Subcutaneous adipose tissue (tissue), 4 donors: Measurements from ENCODE around the gene SPATA20. TPM values are rescaled to one million over a fixed set of nuclear protein-coding genes. Genes with fewer than 3 reads are reported as not detected.

Source experiments
- total RNA-seq, 4 donors: library from RNA; depleted of rRNA; stranded (reverse); fragments of >200 nt; gene quantifications; one replicate each; pipeline ENCODE4 v1.1.0, GENCODE V29; 2016
- TF ChIP-seq, protein P1 (sequence below): fragments of 450-650 bp; IDR thresholded peaks from one replicate; pipeline ENCODE4 v1.5.1; 2016; ENCODE audit warnings: low read depth, mild to moderate bottlenecking, control low read depth, antibody characterized with exemption, moderate library complexity

SPATA20 gene
- total RNA-seq, 4 donors from 2014 or later = 24.5 to 64.0 (median 48.9) TPM

DNA sequence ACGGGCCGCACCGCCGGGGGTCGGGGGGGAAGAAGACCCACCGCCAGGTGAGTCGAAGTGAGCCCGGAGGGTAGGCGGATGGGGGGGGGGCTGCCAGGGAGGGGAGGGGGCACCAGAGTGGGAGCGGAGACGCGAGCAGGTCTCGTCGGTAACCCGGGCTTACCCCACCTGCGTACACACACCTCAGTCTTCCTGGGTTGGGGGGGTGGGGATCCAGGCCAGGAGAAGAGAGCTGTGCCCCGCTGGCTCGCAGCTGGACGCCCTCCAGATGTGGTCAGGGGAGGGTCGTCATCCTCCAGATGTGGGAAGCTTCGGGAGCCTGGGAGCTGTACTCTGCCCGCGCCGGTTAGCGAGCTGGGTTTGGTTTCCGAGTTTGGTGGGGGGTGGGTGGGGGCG lies 14.8 kb downstream of the SPATA20 start:
- TF ChIP-seq, protein P1, sequence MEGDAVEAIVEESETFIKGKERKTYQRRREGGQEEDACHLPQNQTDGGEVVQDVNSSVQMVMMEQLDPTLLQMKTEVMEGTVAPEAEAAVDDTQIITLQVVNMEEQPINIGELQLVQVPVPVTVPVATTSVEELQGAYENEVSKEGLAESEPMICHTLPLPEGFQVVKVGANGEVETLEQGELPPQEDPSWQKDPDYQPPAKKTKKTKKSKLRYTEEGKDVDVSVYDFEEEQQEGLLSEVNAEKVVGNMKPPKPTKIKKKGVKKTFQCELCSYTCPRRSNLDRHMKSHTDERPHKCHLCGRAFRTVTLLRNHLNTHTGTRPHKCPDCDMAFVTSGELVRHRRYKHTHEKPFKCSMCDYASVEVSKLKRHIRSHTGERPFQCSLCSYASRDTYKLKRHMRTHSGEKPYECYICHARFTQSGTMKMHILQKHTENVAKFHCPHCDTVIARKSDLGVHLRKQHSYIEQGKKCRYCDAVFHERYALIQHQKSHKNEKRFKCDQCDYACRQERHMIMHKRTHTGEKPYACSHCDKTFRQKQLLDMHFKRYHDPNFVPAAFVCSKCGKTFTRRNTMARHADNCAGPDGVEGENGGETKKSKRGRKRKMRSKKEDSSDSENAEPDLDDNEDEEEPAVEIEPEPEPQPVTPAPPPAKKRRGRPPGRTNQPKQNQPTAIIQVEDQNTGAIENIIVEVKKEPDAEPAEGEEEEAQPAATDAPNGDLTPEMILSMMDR = no peak

DNA sequence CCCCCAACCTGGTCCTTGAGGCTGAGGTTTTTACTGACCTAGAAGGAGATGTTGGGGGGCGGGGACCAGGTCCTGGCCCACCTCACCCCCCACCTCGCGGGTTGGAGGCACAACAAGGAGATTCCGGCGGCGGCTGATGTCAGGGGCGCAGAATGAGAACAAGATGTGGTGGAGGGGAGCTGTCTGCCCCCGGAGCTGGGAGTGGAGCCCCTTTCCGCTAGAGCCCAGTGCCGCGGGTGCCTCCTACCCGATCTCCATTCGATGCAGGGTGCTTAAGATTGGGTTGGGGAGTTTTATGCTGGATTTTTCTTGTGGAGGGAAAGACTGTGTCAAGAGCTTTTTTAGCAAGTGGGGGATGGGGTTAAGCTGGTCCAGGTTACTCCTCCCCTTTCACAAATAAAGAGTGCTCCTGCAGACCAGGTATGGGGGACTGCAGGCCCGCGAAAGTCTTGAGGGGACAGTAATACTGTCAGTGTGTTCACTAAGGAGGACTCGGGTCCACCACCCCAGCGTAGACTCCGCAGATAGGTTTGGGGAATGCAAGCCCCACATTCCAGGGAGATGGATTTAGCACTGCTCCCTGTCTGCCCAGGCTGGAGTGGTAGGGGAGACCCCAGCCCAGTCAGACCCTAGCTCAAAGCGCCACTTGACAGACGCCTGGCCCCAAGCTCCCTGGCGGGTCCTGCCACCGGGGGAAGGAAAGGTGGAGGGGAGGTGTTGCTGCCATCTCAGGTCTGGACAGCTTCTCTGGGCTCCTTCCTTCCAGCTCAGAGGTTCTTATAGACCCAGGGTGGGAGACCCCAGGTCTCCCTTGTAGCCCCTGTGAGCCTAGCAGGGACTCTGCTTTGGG lies 15.5 kb downstream of the SPATA20 start:
- TF ChIP-seq, protein P1 = no peak

DNA sequence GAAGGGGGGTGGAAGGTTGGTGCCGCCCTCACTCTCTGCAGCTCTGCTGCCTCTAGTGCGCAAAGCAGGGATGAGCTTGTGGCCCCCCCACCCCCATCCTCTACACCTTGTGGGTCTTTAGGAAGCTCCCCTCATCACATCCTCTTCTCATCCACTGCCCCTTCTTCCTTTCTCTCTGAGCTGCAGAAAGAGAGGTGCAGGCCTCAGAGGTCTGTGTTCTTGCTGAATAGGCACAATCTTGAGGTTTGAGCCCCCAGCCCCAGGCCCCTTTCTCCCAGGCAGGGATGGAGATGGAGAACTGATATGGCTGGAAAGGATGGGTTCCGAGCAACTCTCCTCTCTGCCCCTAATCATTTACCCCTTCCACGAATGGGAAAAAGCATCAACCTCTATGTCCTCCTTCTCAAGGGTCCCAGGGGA lies 16.1 kb downstream of the SPATA20 start:
- TF ChIP-seq, protein P1 = no peak

DNA sequence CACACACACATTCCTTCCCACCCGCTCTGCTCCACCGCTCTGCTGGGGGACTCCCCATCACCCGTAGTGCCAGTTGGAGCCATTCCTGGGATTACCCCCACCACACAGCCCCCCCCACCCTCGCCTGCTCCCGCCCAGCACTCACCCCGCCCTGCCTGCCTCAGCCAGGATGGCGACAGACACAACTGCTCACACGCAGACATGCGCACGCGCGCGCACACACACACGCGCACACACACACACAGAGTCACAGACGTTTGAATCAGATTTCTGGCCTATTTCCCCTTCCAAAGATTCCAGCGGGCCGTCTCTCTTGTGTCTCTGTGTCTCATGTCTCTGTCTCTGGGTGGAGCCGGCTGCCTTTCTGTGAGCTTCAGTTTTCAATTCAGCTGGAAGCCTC lies 17.9 kb downstream of the SPATA20 start:
- TF ChIP-seq, protein P1 = no peak

DNA sequence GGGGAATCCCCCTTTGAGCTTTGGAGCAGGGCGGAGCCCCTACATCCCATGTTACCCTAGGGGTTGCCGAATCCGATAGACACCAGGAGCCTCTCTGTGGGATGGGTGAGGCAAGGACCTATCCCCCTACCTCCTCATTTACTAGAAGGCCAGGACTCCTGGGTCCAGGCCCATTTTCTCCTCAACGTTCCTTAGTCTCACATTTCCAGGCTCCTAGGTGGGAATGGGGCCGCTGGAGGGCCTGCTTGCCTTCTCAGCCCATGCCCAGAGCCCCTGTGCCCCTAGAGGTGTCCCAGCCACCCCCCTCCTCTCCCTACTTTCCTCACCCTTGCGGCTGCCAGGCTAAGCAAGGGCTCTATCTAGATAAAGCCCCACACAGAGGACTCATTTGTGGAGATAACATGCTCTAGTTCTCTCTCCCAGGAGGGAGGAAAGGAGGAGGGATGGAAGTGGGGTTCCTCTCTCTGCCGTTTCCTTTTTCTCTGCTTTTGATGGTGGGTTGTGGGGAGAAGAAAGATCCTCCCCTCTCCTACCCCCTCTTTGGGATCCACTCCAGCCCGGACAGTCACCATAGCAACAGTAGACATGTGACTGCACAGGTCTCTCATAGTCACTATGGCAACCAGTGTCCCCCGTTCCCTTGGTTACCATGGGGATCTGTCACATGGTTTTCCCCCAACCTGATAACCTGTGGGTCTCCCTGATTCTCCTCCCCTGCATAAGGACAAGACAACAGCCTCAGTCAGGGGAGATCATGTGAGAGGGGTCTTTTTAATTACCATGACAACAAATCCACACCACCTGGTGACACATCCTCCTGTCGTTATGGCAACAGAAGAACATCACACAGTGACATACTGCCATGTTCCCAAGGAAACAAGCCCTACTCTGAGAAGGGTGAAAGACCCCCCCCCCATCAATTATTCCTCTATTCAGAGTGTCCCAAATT lies 18.7 kb downstream of the SPATA20 start:
- TF ChIP-seq, protein P1 = no peak

- TF ChIP-seq, protein P1 = no peak
Observed at GRCh38 chr17:50566886-50567285, 19.9 kb downstream of the SPATA20 start.

- TF ChIP-seq, protein P1 = no peak
Observed at GRCh38 chr17:50568659-50569058, 21.7 kb downstream of the SPATA20 start.
